Urinary bladder (tissue), 4 donors: ENCODE data around the gene KCNJ13. TPM values are rescaled to one million over a fixed set of nuclear protein-coding genes. Genes with fewer than 3 reads are reported as not detected.
"Not testable (repeated sequence)": the region's sequence is repeated elsewhere in the genome, so short reads cannot be mapped to it uniquely, and the experiment has no call there.

ENCODE experiments used
- DNase-seq: peaks from one replicate; pipeline ENCODE4 v3.0.0-alpha.2; 2015; ENCODE audit errors: extremely low spot score
- H3K27ac ChIP-seq: one replicate; pipeline ENCODE4 v1.5.1; 2013; ENCODE audit warnings: low read depth, mild to moderate bottlenecking, moderate library complexity
- H3K36me3 ChIP-seq: one replicate; pipeline ENCODE4 v1.6.1; 2013; ENCODE audit warnings: mild to moderate bottlenecking, moderate library complexity; ENCODE audit not compliant: insufficient read depth
- H3K4me1 ChIP-seq: one replicate; pipeline ENCODE4 v1.6.1; 2013; ENCODE audit warnings: mild to moderate bottlenecking, moderate library complexity; ENCODE audit not compliant: insufficient read depth
- H3K4me3 ChIP-seq: one replicate; pipeline ENCODE4 v1.5.1; 2013; ENCODE audit warnings: low read depth, low read length
- WGBS: extraction: QIAGEN DNeasy Blood & Tissue Kit; methylation state at CpG from one replicate; pipeline ENCODE4 v1.1.7; 2013; 5-methylcytosine and 5-hydroxymethylcytosine counted together
- polyA plus RNA-seq: library from polyadenylated mRNA; stranded (reverse); fragments of 200-250 nt; gene quantifications from one replicate; pipeline ENCODE4 v1.2.3, GENCODE V29; 2013
- small RNA-seq: library from RNA; depleted of rRNA; stranded (forward); fragments of <200 nt; gene quantifications from one replicate; pipeline ENCODE3, GENCODE V24; 2014
- total RNA-seq: library from RNA; depleted of rRNA; stranded (reverse); fragments of >200 nt; gene quantifications from one replicate; pipeline ENCODE4 v1.2.3, GENCODE V29; 2014
- donor health status: healthy with polysubstance abuse.
- donor health status: healthy.

Gene KCNJ13
- total and polyA plus RNA-seq, 2 donors, result 0.63 TPM; not detected in 1

- Histone ChIP-seq H3K27ac (no peak overlapping the region), H3K36me3 (peaks cover 4% of the 10 kb centered on the region), H3K4me3 (no peak overlapping the region), H3K4me1 (no peaks in the 10 kb centered on the region)
- 88% methylated on average over 1 of the region's 1 CpG for WGBS
- DNase-seq, result no peak
These were observed 31.4 kb downstream of the KCNJ13 start for GRCh38 chr2:232744963-232745362.

GRCh38 chr2:232741972-232742371 lies 34.4 kb downstream of the KCNJ13 start:
- WGBS, result 89% methylated on average over 3 of the region's 3 CpGs
- H3K27ac ChIP-seq, result no peak overlapping the region
- H3K4me3 ChIP-seq, result no peak overlapping the region
- no peak for DNase-seq
- no peaks in the 10 kb centered on the region for H3K4me1 ChIP-seq
- H3K36me3 ChIP-seq, result no peaks in the 10 kb centered on the region

GRCh38 chr2:232741294-232741693 lies 35.1 kb downstream of the KCNJ13 start:
- no peaks in the 10 kb centered on the region for H3K36me3 ChIP-seq
- no peak for DNase-seq
- no peak overlapping the region for H3K4me3 ChIP-seq
- 82% methylated on average over 4 of the region's 4 CpGs for WGBS
- no peak overlapping the region for H3K27ac ChIP-seq
- no peaks in the 10 kb centered on the region for H3K4me1 ChIP-seq

GRCh38 chr2:232731470-232731869 lies 44.9 kb downstream of the KCNJ13 start:
- DNase-seq, result no peak
- Histone ChIP-seq H3K4me3 (no peak overlapping the region), H3K36me3 (peaks cover 2% of the 10 kb centered on the region), H3K4me1 (no peaks in the 10 kb centered on the region), H3K27ac (no peak overlapping the region)
- 69% methylated on average over 2 of the region's 2 CpGs for WGBS

- DNase-seq, result no peak
- no peaks in the 10 kb centered on the region for H3K4me1 ChIP-seq
- no peak overlapping the region for H3K27ac ChIP-seq
- H3K4me3 ChIP-seq, result no peak overlapping the region
- peaks cover 2% of the 10 kb centered on the region for H3K36me3 ChIP-seq
- 97% methylated on average over 3 of the region's 3 CpGs for WGBS
These were observed 47.6 kb downstream of the KCNJ13 start for GRCh38 chr2:232728785-232729184.

- 80% methylated on average over 1 of the region's 1 CpG for WGBS
- Histone ChIP-seq H3K4me1 (peaks cover 1% of the 10 kb centered on the region), H3K36me3 (no peaks in the 10 kb centered on the region), H3K4me3 (no peak overlapping the region), H3K27ac (no peak overlapping the region)
- DNase-seq, result no peak
These were observed 53.3 kb downstream of the KCNJ13 start for GRCh38 chr2:232723027-232723426.

GRCh38 chr2:232721882-232722281 lies 54.5 kb downstream of the KCNJ13 start:
- 79% methylated on average over 2 of the region's 2 CpGs for WGBS
- H3K36me3 ChIP-seq, result peaks cover 2% of the 10 kb centered on the region

GRCh38 chr2:232721261-232721660 lies 55.1 kb downstream of the KCNJ13 start:
- Histone ChIP-seq H3K4me3 (no peak overlapping the region), H3K27ac (no peak overlapping the region), H3K36me3 (peaks cover 2% of the 10 kb centered on the region), H3K4me1 (peaks cover 1% of the 10 kb centered on the region)
- 84% methylated on average over 2 of the region's 2 CpGs for WGBS
- DNase-seq, result no peak

More at GRCh38 chr2:232721882-232722281, 54.5 kb downstream of the KCNJ13 start:
- H3K27ac ChIP-seq, result no peak overlapping the region
- peaks cover 1% of the 10 kb centered on the region for H3K4me1 ChIP-seq
- no peak overlapping the region for H3K4me3 ChIP-seq
- DNase-seq, result no peak

- H3K4me1 ChIP-seq, H3K36me3 ChIP-seq, H3K4me3 ChIP-seq, DNase-seq, H3K27ac ChIP-seq: not testable (repeated sequence)
These were observed 56.3 kb downstream of the KCNJ13 start for GRCh38 chr2:232720056-232720455.

Small RNA genes within 50 kb of the gene (small RNA-seq; reads per million reads assigned to genes)
- not detected for gene RNU6-107P

Other genes with a start within 250 kb of the KCNJ13 start
- gene CHRNG, start 236.9 kb downstream of the KCNJ13 start, total RNA-seq, result 3.5 TPM
- gene CHRNG, start 236.9 kb downstream of the KCNJ13 start, polyA plus RNA-seq, result not detected
- gene TIGD1, start 226.0 kb downstream of the KCNJ13 start, total RNA-seq, result 4.9 TPM
- 4.5 TPM for gene TIGD1, start 226.0 kb downstream of the KCNJ13 start, polyA plus RNA-seq
- gene EIF4E2, start 225.9 kb downstream of the KCNJ13 start, total RNA-seq, result 63.3 TPM
- 63.2 TPM for gene EIF4E2, start 225.9 kb downstream of the KCNJ13 start, polyA plus RNA-seq
- 1.4 TPM for gene EFHD1, start 143.0 kb downstream of the KCNJ13 start, total RNA-seq
- 22.1 TPM for gene EFHD1, start 143.0 kb downstream of the KCNJ13 start, polyA plus RNA-seq
- gene GIGYF2, start 79.2 kb downstream of the KCNJ13 start, total RNA-seq, result 121 TPM
- 29.3 TPM for gene GIGYF2, start 79.2 kb downstream of the KCNJ13 start, polyA plus RNA-seq
- gene SNORC, start 93.7 kb upstream of the KCNJ13 start, total RNA-seq, result 0.48 TPM
- gene SNORC, start 93.7 kb upstream of the KCNJ13 start, polyA plus RNA-seq, result 0.98 TPM
- gene NGEF, start 236.7 kb upstream of the KCNJ13 start, total RNA-seq, result 4.1 TPM
- 4.2 TPM for gene NGEF, start 236.7 kb upstream of the KCNJ13 start, polyA plus RNA-seq